PC-3 (cell line): Measurements from ENCODE around the gene PTPN5.

Experiments
- EZH2 ChIP-seq: fragments of 300-600 bp; sonication (generic); IDR thresholded peaks from one replicate; pipeline ENCODE4 v1.6.1; 2017; ENCODE audit warnings: antibody characterized with exemption, mild to moderate bottlenecking, low read length; ENCODE audit not compliant: unreplicated experiment
- TF ChIP-seq, protein P1 (sequence below): fragments of 300-600 bp; sonication (generic); conservative IDR thresholded peaks from 2 replicates; pipeline ENCODE4 v1.5.1; 2017; ENCODE audit warnings: antibody characterized with exemption, low read depth, mild to moderate bottlenecking, low read length

DNA sequence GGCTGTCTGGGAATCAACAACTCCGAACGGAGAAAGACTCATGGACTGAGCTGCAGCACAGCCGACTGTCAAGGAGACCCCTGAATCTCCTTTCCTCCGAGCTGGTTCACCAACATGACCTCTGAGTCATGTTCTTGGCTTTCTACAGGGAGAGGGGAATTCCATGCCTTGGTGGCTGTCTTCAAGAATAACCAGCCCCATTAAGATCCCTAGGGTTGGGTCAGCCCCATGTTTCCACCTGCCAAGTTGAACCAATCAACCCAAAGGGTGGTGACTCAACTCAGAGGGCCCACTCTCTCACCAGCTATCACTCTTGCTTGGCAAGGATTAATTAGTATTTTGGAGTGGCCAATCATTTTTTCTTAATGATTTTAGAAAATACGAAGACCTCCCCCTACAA is 37.3 kb downstream of the PTPN5 start:
- TF ChIP-seq EZH2, result no peak
- TF ChIP-seq, protein P1, sequence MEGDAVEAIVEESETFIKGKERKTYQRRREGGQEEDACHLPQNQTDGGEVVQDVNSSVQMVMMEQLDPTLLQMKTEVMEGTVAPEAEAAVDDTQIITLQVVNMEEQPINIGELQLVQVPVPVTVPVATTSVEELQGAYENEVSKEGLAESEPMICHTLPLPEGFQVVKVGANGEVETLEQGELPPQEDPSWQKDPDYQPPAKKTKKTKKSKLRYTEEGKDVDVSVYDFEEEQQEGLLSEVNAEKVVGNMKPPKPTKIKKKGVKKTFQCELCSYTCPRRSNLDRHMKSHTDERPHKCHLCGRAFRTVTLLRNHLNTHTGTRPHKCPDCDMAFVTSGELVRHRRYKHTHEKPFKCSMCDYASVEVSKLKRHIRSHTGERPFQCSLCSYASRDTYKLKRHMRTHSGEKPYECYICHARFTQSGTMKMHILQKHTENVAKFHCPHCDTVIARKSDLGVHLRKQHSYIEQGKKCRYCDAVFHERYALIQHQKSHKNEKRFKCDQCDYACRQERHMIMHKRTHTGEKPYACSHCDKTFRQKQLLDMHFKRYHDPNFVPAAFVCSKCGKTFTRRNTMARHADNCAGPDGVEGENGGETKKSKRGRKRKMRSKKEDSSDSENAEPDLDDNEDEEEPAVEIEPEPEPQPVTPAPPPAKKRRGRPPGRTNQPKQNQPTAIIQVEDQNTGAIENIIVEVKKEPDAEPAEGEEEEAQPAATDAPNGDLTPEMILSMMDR, result no peak
